Measurements from ENCODE around the gene MIER2.

Gene MIER2

GRCh38 chr19:377801-378581 lies 33.4 kb upstream of the MIER2 start:
- DNase-seq = no peak

GRCh38 chr19:376111-376470 lies 31.5 kb upstream of the MIER2 start:
- DNase-seq = no peak

DNA sequence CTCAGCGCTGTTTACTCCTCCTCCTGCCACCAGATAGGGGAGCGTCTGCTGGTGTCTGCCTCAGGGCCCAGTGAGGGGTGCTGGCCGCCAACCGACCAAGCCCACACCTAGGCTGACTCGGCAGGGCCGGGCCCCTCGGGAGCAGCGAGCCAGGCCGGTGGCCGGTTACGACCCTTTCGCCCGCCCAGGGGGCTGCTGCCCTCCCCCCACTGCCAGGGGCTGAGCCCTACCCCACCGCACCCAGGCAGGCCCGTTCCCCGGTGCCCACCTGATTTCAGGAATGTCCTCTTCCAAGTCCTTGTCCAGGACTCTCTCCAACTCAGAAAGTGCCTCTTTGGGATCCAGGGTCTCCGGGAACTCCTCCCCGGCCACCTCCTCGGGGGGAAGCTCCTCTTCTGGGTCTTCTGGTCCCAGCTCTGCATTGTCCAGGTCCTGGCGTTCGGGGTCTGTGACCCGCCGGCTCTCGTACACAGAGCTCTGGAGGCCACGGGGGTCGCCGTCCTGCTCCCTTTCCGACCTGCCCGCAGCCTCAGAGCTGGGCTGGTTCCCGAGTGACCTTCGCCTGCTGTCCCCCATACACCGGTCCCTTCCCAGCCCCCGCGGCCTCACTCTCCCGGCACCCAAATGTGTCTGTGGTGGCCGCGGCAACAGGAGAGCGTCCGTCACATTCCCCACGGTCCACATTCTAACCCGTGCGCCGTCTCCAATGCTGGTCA lies 31.0 kb upstream of the MIER2 start:
- no peak for DNase-seq

DNA sequence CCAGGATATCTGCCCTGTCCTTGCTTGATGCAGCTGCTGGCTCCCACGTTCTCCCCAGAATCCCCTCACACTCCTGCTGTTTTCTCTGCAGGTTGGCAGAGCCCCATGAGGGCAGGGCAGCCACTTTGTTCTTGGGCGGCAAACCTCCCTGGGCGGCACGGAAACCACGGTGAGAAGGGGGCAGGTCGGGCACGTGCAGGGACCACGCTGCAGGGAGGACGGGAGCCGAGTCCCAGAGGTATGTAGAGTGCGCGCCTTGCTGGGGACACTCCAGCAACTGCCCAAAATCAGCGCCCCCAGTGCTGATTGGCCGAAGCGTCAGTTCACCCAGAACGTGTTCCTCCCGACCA lies 30.3 kb upstream of the MIER2 start:
- DNase-seq = no peak

GRCh38 chr19:374183-374885 lies 29.7 kb upstream of the MIER2 start:
- no peak for DNase-seq

- DNase-seq = no peak
These were observed 29.0 kb upstream of the MIER2 start for GRCh38 chr19:373391-374182.

GRCh38 chr19:372306-372890 lies 27.8 kb upstream of the MIER2 start:
- DNase-seq = no peak

- DNase-seq = no peak
These were observed 27.0 kb upstream of the MIER2 start for GRCh38 chr19:371501-372168.

DNA sequence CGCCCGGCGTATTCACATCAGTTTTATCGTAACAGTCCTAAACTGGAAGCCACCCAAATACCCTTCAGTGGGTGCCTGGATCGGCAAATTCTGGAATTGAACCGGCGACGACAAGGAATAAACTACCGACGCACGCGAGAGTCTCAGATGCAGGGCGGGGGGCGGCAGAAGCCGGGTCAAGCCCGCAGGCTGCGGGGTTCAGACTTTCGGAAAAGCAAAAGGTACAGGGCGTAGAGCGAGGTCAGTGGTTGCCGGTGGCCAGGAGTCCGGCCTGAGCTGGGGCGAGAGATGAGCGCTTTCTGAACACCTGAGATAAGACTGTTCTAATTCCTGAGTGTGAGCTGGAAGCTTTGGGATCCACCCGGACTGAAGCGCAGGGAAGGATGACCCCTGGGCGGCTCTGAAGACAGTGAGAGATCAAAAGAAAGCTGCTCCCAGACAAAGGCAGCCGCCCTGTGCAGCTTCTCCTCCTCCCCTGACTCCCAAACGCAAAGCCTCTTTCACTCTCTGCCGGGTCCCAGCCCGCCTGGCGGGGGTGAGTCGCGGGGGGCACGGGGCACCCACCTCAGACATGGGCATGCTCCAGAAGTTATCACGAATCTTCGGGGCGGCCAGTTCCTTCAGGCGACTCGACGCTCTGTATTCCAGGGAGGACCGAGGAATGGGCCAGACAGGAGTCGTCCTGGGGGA lies 26.2 kb upstream of the MIER2 start:
- DNase-seq = no peak

GRCh38 chr19:369876-370275 lies 25.3 kb upstream of the MIER2 start:
- no peak for DNase-seq

GRCh38 chr19:369256-369655 lies 24.7 kb upstream of the MIER2 start:
- DNase-seq = no peak

DNA sequence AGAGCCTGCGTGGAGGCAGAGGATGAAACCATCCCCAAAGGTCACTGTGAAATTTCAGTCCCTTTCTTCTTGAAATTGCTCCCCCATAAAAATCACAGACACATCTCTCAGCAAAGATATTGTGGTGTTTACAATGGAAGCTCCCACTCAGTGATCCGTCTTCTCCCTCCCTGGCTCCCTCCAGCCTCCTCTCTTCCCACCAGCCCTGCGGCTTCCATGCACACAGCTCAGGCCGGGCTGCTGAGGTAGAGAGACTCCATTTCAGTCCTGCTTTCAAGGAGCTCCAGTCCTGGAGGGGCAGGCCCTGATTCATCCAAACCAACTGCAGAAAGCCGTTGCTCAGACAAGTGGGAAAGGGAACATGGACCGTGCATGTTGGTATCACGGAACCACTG lies 24.0 kb upstream of the MIER2 start:
- DNase-seq = no peak

DNA sequence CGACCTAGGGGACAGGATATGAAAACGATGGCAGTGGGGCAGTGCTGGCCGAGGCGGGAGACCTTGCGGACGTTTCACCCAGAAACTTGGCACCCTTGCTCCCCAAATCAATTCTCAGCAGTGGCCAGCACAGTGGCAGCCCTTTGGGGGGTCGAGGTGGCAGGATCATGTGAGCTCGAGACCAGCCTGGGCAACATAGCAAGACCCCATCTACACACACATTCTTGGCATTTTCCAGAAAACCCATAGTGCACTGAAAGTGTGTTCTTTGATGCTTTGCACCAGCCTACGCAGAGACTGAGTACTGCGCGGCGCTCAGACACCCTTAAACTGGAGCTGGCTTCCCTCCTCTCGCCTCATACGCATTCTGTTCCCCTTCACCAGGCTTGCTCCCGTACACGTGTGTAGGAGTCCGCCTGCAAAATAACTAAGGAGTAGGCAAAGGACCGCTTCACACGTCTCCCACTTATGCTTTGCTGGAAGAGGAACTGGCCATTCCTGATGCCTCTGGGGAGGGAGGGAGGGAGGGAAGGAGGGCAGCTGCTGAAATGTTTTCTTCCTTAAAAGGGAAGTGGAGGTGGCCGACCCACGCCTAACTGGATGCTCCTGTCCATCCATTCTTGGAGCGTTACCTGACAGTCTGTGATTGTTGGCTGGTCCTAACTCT lies 23.5 kb upstream of the MIER2 start:
- no peak for DNase-seq

- DNase-seq = no peak
These were observed 23.0 kb upstream of the MIER2 start for GRCh38 chr19:367561-367960.

DNA sequence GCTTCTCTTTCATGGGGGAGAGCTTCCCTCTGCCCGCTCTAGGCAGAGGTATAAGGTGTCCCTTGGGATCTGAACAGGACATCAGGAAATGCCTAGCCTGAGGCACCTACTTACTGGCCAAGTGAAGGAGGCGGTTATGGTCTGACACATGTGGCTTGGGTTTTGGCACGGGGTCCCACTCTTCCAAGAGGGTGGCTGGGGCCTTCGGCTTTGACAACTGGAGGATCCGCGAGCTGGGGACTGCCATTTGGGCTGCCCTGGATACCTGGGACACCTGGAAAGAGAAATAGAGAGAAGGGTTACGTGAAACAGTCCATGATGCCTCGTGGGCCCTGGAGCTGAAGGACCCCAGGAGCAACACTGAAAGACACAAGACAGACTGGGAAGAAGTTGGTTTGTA lies 22.4 kb upstream of the MIER2 start:
- no peak for DNase-seq

- DNase-seq = no peak
These were observed 21.7 kb upstream of the MIER2 start for GRCh38 chr19:366205-366783.

DNA sequence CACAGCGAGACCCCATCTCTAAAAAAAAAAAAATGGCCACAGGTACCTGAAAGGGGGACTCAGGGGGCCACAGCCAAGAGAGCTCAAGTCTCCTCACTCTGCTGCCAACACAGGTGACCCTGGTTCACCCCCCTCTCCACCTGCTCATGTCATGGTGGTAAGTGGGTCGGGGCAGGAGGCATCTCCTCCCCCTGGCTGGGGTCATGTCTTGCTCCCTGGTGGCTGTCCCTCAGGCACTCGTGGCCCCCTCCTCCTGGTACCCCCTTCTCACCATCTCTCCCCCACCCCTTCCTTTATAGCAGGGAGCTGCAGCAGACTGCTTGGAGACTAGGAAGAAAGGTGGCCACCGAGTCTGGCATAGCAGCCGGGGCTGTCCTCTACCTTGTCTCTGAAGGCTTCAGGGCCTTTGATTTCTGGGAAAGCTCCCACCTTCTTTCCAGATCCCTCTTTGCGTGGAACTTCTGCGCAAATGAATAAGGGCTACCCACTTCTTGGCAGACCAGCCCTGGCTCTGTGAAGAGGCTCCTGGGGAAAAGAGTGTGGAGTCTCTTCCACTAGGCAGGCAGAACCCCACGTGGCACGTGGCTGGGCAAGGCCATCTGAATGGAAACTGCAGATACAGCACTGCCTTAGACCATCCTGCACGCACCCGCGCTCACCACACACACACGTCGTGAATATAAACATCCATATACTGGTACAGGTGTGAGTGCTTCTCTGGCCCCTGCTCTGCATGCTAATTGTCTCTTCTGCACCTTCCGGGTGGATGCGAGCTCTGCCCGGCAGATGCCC lies 20.1 kb upstream of the MIER2 start:
- DNase-seq = no peak

GRCh38 chr19:362683-363082 lies 18.1 kb upstream of the MIER2 start:
- no peak for DNase-seq

GRCh38 chr19:362154-362553 lies 17.6 kb upstream of the MIER2 start:
- DNase-seq = no peak

- DNase-seq = no peak
These were observed 15.0 kb upstream of the MIER2 start for GRCh38 chr19:359653-359925.

Measured in inflammatory macrophage treated with lipopolysaccharide for 4 hours (primary cell).